ENCODE data around the gene SLC18A2. TPM values are rescaled to one million over a fixed set of nuclear protein-coding genes. Genes with fewer than 3 reads are reported as not detected.

The SLC18A2 gene
- total RNA-seq, 1 experiment from 2014 or later, result 4.0 TPM

- H4K8ac ChIP-seq (replicated peaks; ENCODE audit: insufficient read length, low read depth, low read length), result no peak overlapping the region
- H3K14ac ChIP-seq (ENCODE audit: insufficient read depth, low read length), result no peak overlapping the region
- H2BK20ac ChIP-seq (ENCODE audit: low read depth, low read length, poor library complexity, severe bottlenecking), result no peak overlapping the region
- H3K27me3 Mint-ChIP-seq (ENCODE audit: low read depth), result no peaks in the 10 kb centered on the region
- no CpG with 5 or more reads among the region's 26 CpGs for WGBS (ENCODE audit: extremely low coverage, insufficient read length, low lambda C conversion rate)
- H3K23ac ChIP-seq (ENCODE audit: insufficient read length, low read depth, low read length), result no peak overlapping the region
- no peak for DNase-seq
- no peak overlapping the region for H3K4me2 ChIP-seq (ENCODE audit: insufficient read depth, insufficient read length, low read length)
- H2BK15ac ChIP-seq (ENCODE audit: low read depth, low read length), result no peak overlapping the region
- no peaks in the 10 kb centered on the region for H3K36me3 Mint-ChIP-seq (ENCODE audit: insufficient read depth in 1 of 3, low read depth in 3 of 3)
- no peak overlapping the region for H3T11ph ChIP-seq (ENCODE audit: low read length)
- H3K4me1 ChIP-seq (ENCODE audit: insufficient read depth, low read length), result peaks cover 2% of the 10 kb centered on the region; the same call in 1 of the 2 replicates
- peaks cover 20 to 33% of the 10 kb centered on the region in 2 experiments for H3K4me1 Mint-ChIP-seq
- no peaks in the 10 kb centered on the region for H3K23me2 ChIP-seq (ENCODE audit: insufficient read length, low read depth, low read length, poor library complexity, severe bottlenecking)
- no peaks in the 10 kb centered on the region for H4K20me1 ChIP-seq (ENCODE audit: control insufficient read depth, insufficient read depth, insufficient read length)
- H3K56ac ChIP-seq (ENCODE audit: insufficient read length, low read depth, low read length), result no peak overlapping the region
- TF ChIP-seq, protein P1, sequence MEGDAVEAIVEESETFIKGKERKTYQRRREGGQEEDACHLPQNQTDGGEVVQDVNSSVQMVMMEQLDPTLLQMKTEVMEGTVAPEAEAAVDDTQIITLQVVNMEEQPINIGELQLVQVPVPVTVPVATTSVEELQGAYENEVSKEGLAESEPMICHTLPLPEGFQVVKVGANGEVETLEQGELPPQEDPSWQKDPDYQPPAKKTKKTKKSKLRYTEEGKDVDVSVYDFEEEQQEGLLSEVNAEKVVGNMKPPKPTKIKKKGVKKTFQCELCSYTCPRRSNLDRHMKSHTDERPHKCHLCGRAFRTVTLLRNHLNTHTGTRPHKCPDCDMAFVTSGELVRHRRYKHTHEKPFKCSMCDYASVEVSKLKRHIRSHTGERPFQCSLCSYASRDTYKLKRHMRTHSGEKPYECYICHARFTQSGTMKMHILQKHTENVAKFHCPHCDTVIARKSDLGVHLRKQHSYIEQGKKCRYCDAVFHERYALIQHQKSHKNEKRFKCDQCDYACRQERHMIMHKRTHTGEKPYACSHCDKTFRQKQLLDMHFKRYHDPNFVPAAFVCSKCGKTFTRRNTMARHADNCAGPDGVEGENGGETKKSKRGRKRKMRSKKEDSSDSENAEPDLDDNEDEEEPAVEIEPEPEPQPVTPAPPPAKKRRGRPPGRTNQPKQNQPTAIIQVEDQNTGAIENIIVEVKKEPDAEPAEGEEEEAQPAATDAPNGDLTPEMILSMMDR (conservative IDR thresholded peaks at IDR 0.05), result no peak
- H3K4me3 Mint-ChIP-seq, result no peak overlapping the region
- no peak overlapping the region for H2AK5ac ChIP-seq (ENCODE audit: insufficient read length, low read length)
- H3K9me3 Mint-ChIP-seq, result no peaks in the 10 kb centered on the region
- no peaks in the 10 kb centered on the region for H3K9me3 ChIP-seq (ENCODE audit: control insufficient read depth, low read depth, low read length)
- H2BK120ac ChIP-seq (ENCODE audit: low read depth, low read length, poor library complexity, severe bottlenecking), result no peak overlapping the region
- no peaks in the 10 kb centered on the region for H3K79me1 ChIP-seq (ENCODE audit: insufficient read depth, low read depth, low read length, poor library complexity, severe bottlenecking)
- H3K27ac Mint-ChIP-seq, result peak overlapping the region in 1 of 3 experiments; percentile 72; a peak in 1 of 7 replicates
- no peak overlapping the region for H3K27ac ChIP-seq (ENCODE audit: insufficient read length, low read depth, low read length)
- no peak overlapping the region for H2BK5ac ChIP-seq (ENCODE audit: insufficient read length, low read length)
- no peaks in the 10 kb centered on the region for H3K27me3 ChIP-seq (ENCODE audit: insufficient read depth, low read length)
- no peak overlapping the region for H4K5ac ChIP-seq (ENCODE audit: insufficient read length, low read depth, low read length)
- H4K91ac ChIP-seq (ENCODE audit: insufficient read length, low read depth, low read length), result no peak overlapping the region
- no peak overlapping the region for H3K18ac ChIP-seq (ENCODE audit: insufficient read length, low read depth, low read length)
- H2BK12ac ChIP-seq (ENCODE audit: insufficient read length, low read depth, low read length), result no peak overlapping the region
- H2AFZ ChIP-seq (ENCODE audit: low read length), result no peak overlapping the region
- H3K79me2 ChIP-seq (ENCODE audit: insufficient read depth, low read length), result no peaks in the 10 kb centered on the region
- no peak overlapping the region for H3K4ac ChIP-seq (ENCODE audit: low read depth, low read length)
- H3K9ac ChIP-seq (ENCODE audit: extremely low read depth, insufficient read length, low read length), result no peak overlapping the region
These were observed 14.1 kb downstream of the SLC18A2 start for GRCh38 chr10:117254774-117255735.

Data from H9 (cell line).